T-helper 1 cell treated with Interleukin-12 subunit alpha and Interleukin-12 subunit beta and Interleukin-4 antibody, amounts not matched to agents 30 μg/mL and 1 μg/mL, for 36 hours (primary cell): Measurements from ENCODE around the gene TMEM255B.

Experiments
- H3K27ac Mint-ChIP-seq: one replicate; pipeline ENCODE4 v1.8.0; 2021; ENCODE audit warnings: mild to moderate bottlenecking, mixed read lengths
- H3K27me3 Mint-ChIP-seq: one replicate; pipeline ENCODE4 v1.8.0; 2021; ENCODE audit warnings: low read depth, mixed read lengths
- H3K36me3 Mint-ChIP-seq: one replicate; pipeline ENCODE4 v1.8.0; 2021; ENCODE audit warnings: low read depth, mixed read lengths
- H3K4me1 Mint-ChIP-seq: one replicate; pipeline ENCODE4 v1.8.0; 2021; ENCODE audit warnings: low read depth, mixed read lengths
- H3K4me3 Mint-ChIP-seq: one replicate; pipeline ENCODE4 v1.8.0; 2021; ENCODE audit warnings: mild to moderate bottlenecking, moderate library complexity, mixed read lengths
- H3K9me3 Mint-ChIP-seq: one replicate; pipeline ENCODE4 v1.8.0; 2021; ENCODE audit warnings: mixed read lengths

The TMEM255B gene

GRCh38 chr13:113731192-113732175, 27.5 kb upstream of the TMEM255B start:
- Mint-ChIP-seq H3K27me3 (no peaks in the 10 kb centered on the region), H3K9me3 (no peaks in the 10 kb centered on the region), H3K27ac (no peak overlapping the region), H3K4me3 (no peak overlapping the region), H3K4me1 (no peaks in the 10 kb centered on the region), H3K36me3 (no peaks in the 10 kb centered on the region)

GRCh38 chr13:113732176-113732960, 26.7 kb upstream of the TMEM255B start:
- H3K36me3 Mint-ChIP-seq = no peaks in the 10 kb centered on the region
- no peaks in the 10 kb centered on the region for H3K27me3 Mint-ChIP-seq
- H3K27ac Mint-ChIP-seq = no peak overlapping the region
- no peaks in the 10 kb centered on the region for H3K9me3 Mint-ChIP-seq
- no peak overlapping the region for H3K4me3 Mint-ChIP-seq
- H3K4me1 Mint-ChIP-seq = no peaks in the 10 kb centered on the region

GRCh38 chr13:113732961-113733950, 25.8 kb upstream of the TMEM255B start:
- no peaks in the 10 kb centered on the region for H3K36me3 Mint-ChIP-seq
- no peaks in the 10 kb centered on the region for H3K27me3 Mint-ChIP-seq
- H3K9me3 Mint-ChIP-seq = no peaks in the 10 kb centered on the region

GRCh38 chr13:113734099-113734825, 24.8 kb upstream of the TMEM255B start:
- Mint-ChIP-seq H3K9me3 (no peaks in the 10 kb centered on the region), H3K4me1 (no peaks in the 10 kb centered on the region), H3K27me3 (no peaks in the 10 kb centered on the region), H3K27ac (no peak overlapping the region), H3K4me3 (no peak overlapping the region), H3K36me3 (no peaks in the 10 kb centered on the region)

More at GRCh38 chr13:113732961-113733950, 25.8 kb upstream of the TMEM255B start:
- H3K27ac Mint-ChIP-seq = no peak overlapping the region
- no peak overlapping the region for H3K4me3 Mint-ChIP-seq
- no peaks in the 10 kb centered on the region for H3K4me1 Mint-ChIP-seq

- Mint-ChIP-seq H3K4me1 (no peaks in the 10 kb centered on the region), H3K36me3 (no peaks in the 10 kb centered on the region), H3K27me3 (peaks cover 4% of the 10 kb centered on the region), H3K9me3 (no peaks in the 10 kb centered on the region), H3K27ac (no peak overlapping the region), H3K4me3 (no peak overlapping the region)
These were observed 24.2 kb upstream of the TMEM255B start for GRCh38 chr13:113734826-113735125.

- no peaks in the 10 kb centered on the region for H3K4me1 Mint-ChIP-seq
- peaks cover 7% of the 10 kb centered on the region for H3K27me3 Mint-ChIP-seq
- H3K27ac Mint-ChIP-seq = no peak overlapping the region
- no peak overlapping the region for H3K4me3 Mint-ChIP-seq
- no peaks in the 10 kb centered on the region for H3K9me3 Mint-ChIP-seq
- no peaks in the 10 kb centered on the region for H3K36me3 Mint-ChIP-seq
These were observed 23.8 kb upstream of the TMEM255B start for GRCh38 chr13:113735194-113735593.

- Mint-ChIP-seq H3K27ac (no peak overlapping the region), H3K27me3 (peaks cover 10% of the 10 kb centered on the region), H3K4me3 (no peak overlapping the region), H3K36me3 (no peaks in the 10 kb centered on the region), H3K4me1 (no peaks in the 10 kb centered on the region), H3K9me3 (no peaks in the 10 kb centered on the region)
These were observed 23.3 kb upstream of the TMEM255B start for GRCh38 chr13:113735750-113736149.

- no peak overlapping the region for H3K4me3 Mint-ChIP-seq
- H3K9me3 Mint-ChIP-seq = no peaks in the 10 kb centered on the region
- peaks cover 14% of the 10 kb centered on the region for H3K27me3 Mint-ChIP-seq
- H3K4me1 Mint-ChIP-seq = peaks cover 2% of the 10 kb centered on the region
- no peaks in the 10 kb centered on the region for H3K36me3 Mint-ChIP-seq
- no peak overlapping the region for H3K27ac Mint-ChIP-seq
These were observed 22.7 kb upstream of the TMEM255B start for GRCh38 chr13:113736258-113736731.

- H3K4me3 Mint-ChIP-seq = no peak overlapping the region
- peaks cover 22% of the 10 kb centered on the region for H3K27me3 Mint-ChIP-seq
- peaks cover 13% of the 10 kb centered on the region for H3K4me1 Mint-ChIP-seq
- no peaks in the 10 kb centered on the region for H3K36me3 Mint-ChIP-seq
- no peak overlapping the region for H3K27ac Mint-ChIP-seq
- no peaks in the 10 kb centered on the region for H3K9me3 Mint-ChIP-seq
These were observed 21.2 kb upstream of the TMEM255B start for GRCh38 chr13:113737803-113738202.

- Mint-ChIP-seq H3K4me3 (no peak overlapping the region), H3K27me3 (peaks cover 23% of the 10 kb centered on the region), H3K27ac (no peak overlapping the region), H3K36me3 (no peaks in the 10 kb centered on the region), H3K9me3 (no peaks in the 10 kb centered on the region), H3K4me1 (peaks cover 13% of the 10 kb centered on the region)
These were observed 19.3 kb upstream of the TMEM255B start for GRCh38 chr13:113739527-113740285.

GRCh38 chr13:113740286-113740556, 18.8 kb upstream of the TMEM255B start:
- Mint-ChIP-seq H3K9me3 (no peaks in the 10 kb centered on the region), H3K27me3 (peaks cover 28% of the 10 kb centered on the region), H3K36me3 (no peaks in the 10 kb centered on the region), H3K4me3 (no peak overlapping the region), H3K27ac (no peak overlapping the region), H3K4me1 (peaks cover 15% of the 10 kb centered on the region)

- Mint-ChIP-seq H3K36me3 (no peaks in the 10 kb centered on the region), H3K4me3 (no peak overlapping the region), H3K4me1 (peaks cover 15% of the 10 kb centered on the region), H3K27ac (no peak overlapping the region), H3K9me3 (no peaks in the 10 kb centered on the region), H3K27me3 (peaks cover 28% of the 10 kb centered on the region)
These were observed 18.4 kb upstream of the TMEM255B start for GRCh38 chr13:113740661-113741060.

- Mint-ChIP-seq H3K4me3 (no peak overlapping the region), H3K36me3 (no peaks in the 10 kb centered on the region), H3K9me3 (no peaks in the 10 kb centered on the region), H3K27ac (peak overlapping the region; percentile 43), H3K27me3 (peaks cover 28% of the 10 kb centered on the region), H3K4me1 (peaks cover 15% of the 10 kb centered on the region)
These were observed 17.8 kb upstream of the TMEM255B start for GRCh38 chr13:113741191-113741668.
